Keratinocyte (primary cell): Measurements from ENCODE around the gene CCDC107. TPM values are rescaled to one million over a fixed set of nuclear protein-coding genes. Genes with fewer than 3 reads are reported as not detected.

ENCODE experiments used
- DNase-seq: peaks from one replicate; pipeline ENCODE4 v3.0.0-alpha.2; 2011; ENCODE audit warnings: low read depth, missing footprints, low spot score
- FAIRE-seq: peaks from 2 replicates; lab custom pipeline; 2011; peaks lifted over from hg19 to GRCh38; lab: Jason Lieb, UNC
- H2AFZ ChIP-seq: 2 replicates; pipeline ENCODE4 v1.6.0; 2012; ENCODE audit warnings: low read length, control low read depth, inconsistent platforms; ENCODE audit not compliant: control insufficient read depth
- H3K27ac ChIP-seq: 2 replicates; pipeline ENCODE4 v1.5.1; 2011; ENCODE audit warnings: low read length; ENCODE audit not compliant: control insufficient read depth, insufficient read depth
- H3K27me3 ChIP-seq: 3 replicates; pipeline ENCODE4 v1.6.0; 2011; ENCODE audit warnings: low read length; ENCODE audit not compliant: control insufficient read depth, insufficient read depth; ENCODE audit errors: extremely low read depth
- H3K36me3 ChIP-seq, 2 experiments: 2 replicates in 1 of 2; 3 replicates in 1 of 2; pipeline ENCODE4 v1.5.1; 2011; ENCODE audit warnings: low read length in 2 of 2, mild to moderate bottlenecking in 1 of 2; ENCODE audit not compliant: control insufficient read depth in 2 of 2, insufficient read depth in 2 of 2; ENCODE audit errors: extremely low read depth in 1 of 2
- H3K4me1 ChIP-seq: 3 replicates; pipeline ENCODE4 v1.5.1; 2011; ENCODE audit warnings: low read length; ENCODE audit not compliant: control insufficient read depth, insufficient read depth; ENCODE audit errors: extremely low read depth
- H3K4me2 ChIP-seq: 3 replicates; pipeline ENCODE4 v1.6.0; 2011; ENCODE audit warnings: low read depth, low read length; ENCODE audit not compliant: control insufficient read depth, insufficient read depth; ENCODE audit errors: extremely low read depth
- H3K4me3 ChIP-seq, 3 experiments: fragments of 200-600 bp in 1 of 3; sonication (generic) in 1 of 3; 2 replicates in 2 of 3; 3 replicates in 1 of 3; pipeline ENCODE4 v1.5.1; 2011 to 2016; ENCODE audit warnings: low read length in 3 of 3, mild to moderate bottlenecking in 3 of 3, control low read depth in 2 of 3, inconsistent platforms in 1 of 3, low read depth in 1 of 3, mixed read lengths in 1 of 3, mixed run types in 1 of 3, moderate library complexity in 1 of 3; ENCODE audit not compliant: control insufficient read depth in 2 of 3, insufficient read depth in 2 of 3; ENCODE audit errors: extremely low read depth in 1 of 3
- H3K79me2 ChIP-seq: 2 replicates; pipeline ENCODE4 v1.6.0; 2012; ENCODE audit warnings: low read length; ENCODE audit not compliant: control insufficient read depth, insufficient read depth
- H3K9ac ChIP-seq: 3 replicates; pipeline ENCODE4 v1.6.0; 2011; ENCODE audit warnings: low read length; ENCODE audit not compliant: control insufficient read depth, insufficient read depth; ENCODE audit errors: extremely low read depth
- H3K9me1 ChIP-seq: 3 replicates; pipeline ENCODE4 v1.6.0; 2011; ENCODE audit warnings: low read length; ENCODE audit not compliant: control insufficient read depth, insufficient read depth; ENCODE audit errors: extremely low read depth
- H3K9me3 ChIP-seq: 2 replicates; pipeline ENCODE4 v1.5.1; 2012; ENCODE audit warnings: low read depth, low read length; ENCODE audit not compliant: control insufficient read depth
- H4K20me1 ChIP-seq: 3 replicates; pipeline ENCODE4 v1.6.0; 2011; ENCODE audit warnings: low read length; ENCODE audit not compliant: control insufficient read depth, insufficient read depth; ENCODE audit errors: extremely low read depth
- CTCF ChIP-seq, 3 experiments: IDR thresholded peaks in 1 of 3; conservative IDR thresholded peaks in 1 of 3; optimal IDR thresholded peaks in 1 of 3; 2 replicates in 2 of 3; 3 replicates in 1 of 3; pipeline versions ENCODE3 to v1.5.1; 2011; ENCODE audit warnings: low read length in 3 of 3, mild to moderate bottlenecking in 3 of 3, moderate library complexity in 2 of 3, control low read depth in 1 of 3, inconsistent platforms in 1 of 3; ENCODE audit not compliant: insufficient read depth in 2 of 3; ENCODE audit errors: extremely low read depth in 1 of 3
- EZH2 ChIP-seq: IDR thresholded peaks from one replicate; pipeline ENCODE4 v1.6.1; 2012; ENCODE audit warnings: inconsistent platforms, mild to moderate bottlenecking, low read length, moderate library complexity
- dilution Hi-C: fragments of 300-500 bp; cut with MboI; formaldehyde crosslinking; loops from one replicate; pipeline ENCODE4 v1.7.0; 2020; ENCODE audit warnings: low sequenced_read_pairs; ENCODE audit not compliant: extremely low pct_ligation_motif_present
- polyA plus RNA-seq, 5 experiments: library from polyadenylated mRNA; depleted of rRNA in 3 of 5; stranded (reverse) in 3 of 5; stranded (forward) in 1 of 5; unstranded in 1 of 5; fragments of >200 nt; gene quantifications; 1 replicate in 1 of 5; 2 replicates in 3 of 5; 3 replicates in 1 of 5; pipeline versions ENCODE4 v1.2.1 to v1.2.3, GENCODE V29; 2011 to 2012; ENCODE audit warnings: missing spikeins in 2 of 5, low read depth in 1 of 5, low replicate concordance in 1 of 5

The CCDC107 gene
- polyA plus RNA-seq, 1 donor (not counting 4 experiments of a cell fraction or from before 2014, with no cell fraction given), result 10.5 TPM

- Histone ChIP-seq H3K4me3 (no peak overlapping the region), H3K27me3 (no peaks in the 10 kb centered on the region), H3K36me3 (peaks cover 4 to 6% of the 10 kb centered on the region in 2 experiments), H3K4me1 (peaks cover 16% of the 10 kb centered on the region), H3K27ac (no peak overlapping the region), H3K9me1 (no peaks in the 10 kb centered on the region), H3K79me2 (no peaks in the 10 kb centered on the region), H4K20me1 (no peaks in the 10 kb centered on the region), H3K9me3 (no peaks in the 10 kb centered on the region), H3K9ac (no peak overlapping the region), H3K4me2 (no peak overlapping the region), H2AFZ (no peak overlapping the region)
- dilution Hi-C loops, result no loop called here
- FAIRE-seq, result no peak
- TF ChIP-seq EZH2 (no peak), CTCF (optimal IDR thresholded peaks at IDR 0.05 in 1 of 3, IDR thresholded peaks at IDR 0.05 in 1 of 3, conservative IDR thresholded peaks at IDR 0.05 in 1 of 3; ENCODE audit: extremely low read depth in 1 of 3, insufficient read depth in 2 of 3, low read length in 3 of 3) (no peak)
- DNase-seq, result no peak
Measured at GRCh38 chr9:35685506-35685905, 27.4 kb downstream of the CCDC107 start.

GRCh38 chr9:35686222-35687203, 28.4 kb downstream of the CCDC107 start:
- no peaks in the 10 kb centered on the region for H3K9me3 ChIP-seq
- no peak for FAIRE-seq
- no peak overlapping the region for H3K4me3 ChIP-seq
- H3K79me2 ChIP-seq, result no peaks in the 10 kb centered on the region
- DNase-seq, result no peak
- H3K4me2 ChIP-seq, result no peak overlapping the region
- H2AFZ ChIP-seq, result no peak overlapping the region
- TF ChIP-seq EZH2, result no peak
- TF ChIP-seq CTCF (optimal IDR thresholded peaks at IDR 0.05 in 1 of 3, IDR thresholded peaks at IDR 0.05 in 1 of 3, conservative IDR thresholded peaks at IDR 0.05 in 1 of 3; ENCODE audit: extremely low read depth in 1 of 3, insufficient read depth in 2 of 3, low read length in 3 of 3), result no peak
- H3K36me3 ChIP-seq, result peaks cover 4 to 6% of the 10 kb centered on the region in 2 experiments
- H4K20me1 ChIP-seq, result no peaks in the 10 kb centered on the region
- no peak overlapping the region for H3K27ac ChIP-seq
- no peaks in the 10 kb centered on the region for H3K9me1 ChIP-seq
- no peak overlapping the region for H3K9ac ChIP-seq
- H3K4me1 ChIP-seq, result peaks cover 16% of the 10 kb centered on the region
- dilution Hi-C loops, result no loop called here
- H3K27me3 ChIP-seq, result no peaks in the 10 kb centered on the region
